HepG2 (cell line): ENCODE results near the gene CCDC59. TPM values are rescaled to one million over a fixed set of nuclear protein-coding genes. Genes with fewer than 3 reads are reported as not detected.
A peak's percentile ranks its signal among the peaks of the same experiment; 100 is the strongest.

ENCODE experiments used
- BCL6 ChIP-seq: IDR thresholded peaks from 2 replicates; pipeline ENCODE4 v1.6.1; 2016; ENCODE audit warnings: missing genetic modification reagents, missing compliant biosample characterization
- JUN ChIP-seq: sonication (generic); formaldehyde crosslinking; IDR thresholded peaks from 2 replicates; pipeline ENCODE4 v1.4.0; 2020; ENCODE audit warnings: mild to moderate bottlenecking, missing genetic modification reagents
- KAT2B ChIP-seq: fragments of 150-350 bp; IDR thresholded peaks from 2 replicates; pipeline ENCODE4 v1.6.1; 2014; ENCODE audit warnings: low read depth, low read length, borderline replicate concordance
- NFE2 ChIP-seq: sonication (generic); formaldehyde crosslinking; IDR thresholded peaks from 2 replicates; pipeline ENCODE4 v1.4.0; 2020; ENCODE audit warnings: missing genetic modification reagents
- TMF1 ChIP-seq: sonication (generic); formaldehyde crosslinking; IDR thresholded peaks from 2 replicates; pipeline ENCODE4 v1.8.1; 2022; ENCODE audit warnings: low read depth, missing genetic modification reagents
- ZFP37 ChIP-seq: sonication (generic); formaldehyde crosslinking; IDR thresholded peaks from 2 replicates; pipeline ENCODE4 v1.4.0; 2020; ENCODE audit warnings: missing genetic modification reagents, borderline replicate concordance
- ZMYM4 ChIP-seq: sonication (generic); formaldehyde crosslinking; IDR thresholded peaks from 2 replicates; pipeline ENCODE4 v1.8.1; 2023; ENCODE audit warnings: mild to moderate bottlenecking, missing genetic modification reagents
- ZSCAN22 ChIP-seq: sonication (generic); formaldehyde crosslinking; IDR thresholded peaks from 2 replicates; pipeline ENCODE4 v1.4.0; 2020; ENCODE audit warnings: mild to moderate bottlenecking, missing genetic modification reagents
- polyA plus RNA-seq, 8 experiments: library from polyadenylated mRNA; depleted of rRNA in 3 of 8; stranded (reverse) in 7 of 8; unstranded in 1 of 8; fragments of >200 nt; fragmentation: Illumina TruSeq in 4 of 8; extraction: Trizol in 4 of 8; gene quantifications; 2 replicates each; pipeline versions ENCODE4 v1.2.1 to v1.2.3, GENCODE V29; 2011 to 2016; ENCODE audit warnings: low read depth in 4 of 8, missing spikeins in 1 of 8, mixed read lengths in 1 of 8; ENCODE audit not compliant: insufficient read depth in 1 of 8
- total RNA-seq, 5 experiments: library from RNA; depleted of rRNA; stranded (reverse); fragments of >200 nt; fragmentation: Illumina TruSeq; extraction: Trizol; gene quantifications; 2 replicates each; pipeline ENCODE4 v1.2.3, GENCODE V29; 2016; ENCODE audit warnings: low read depth in 1 of 5
- TF ChIP-seq, protein P1 (sequence below): sonication (generic); formaldehyde crosslinking; IDR thresholded peaks from 2 replicates; pipeline ENCODE4 v1.4.0; 2020; ENCODE audit warnings: missing genetic modification reagents
- TF ChIP-seq, protein P2 (sequence below): sonication (generic); formaldehyde crosslinking; IDR thresholded peaks from 2 replicates; pipeline ENCODE4 v1.5.0; 2020; ENCODE audit warnings: missing genetic modification reagents
- TF ChIP-seq, protein P3 (sequence below): sonication (generic); formaldehyde crosslinking; IDR thresholded peaks from 2 replicates; pipeline ENCODE4 v1.9.0; 2021; ENCODE audit warnings: mild to moderate bottlenecking, missing genetic modification reagents

Gene CCDC59
- total and polyA plus RNA-seq, 2 of the 13 experiments (the other 11 are each of a cell fraction or from before 2014, with no cell fraction given), result 16.1 to 81.3 TPM

DNA sequence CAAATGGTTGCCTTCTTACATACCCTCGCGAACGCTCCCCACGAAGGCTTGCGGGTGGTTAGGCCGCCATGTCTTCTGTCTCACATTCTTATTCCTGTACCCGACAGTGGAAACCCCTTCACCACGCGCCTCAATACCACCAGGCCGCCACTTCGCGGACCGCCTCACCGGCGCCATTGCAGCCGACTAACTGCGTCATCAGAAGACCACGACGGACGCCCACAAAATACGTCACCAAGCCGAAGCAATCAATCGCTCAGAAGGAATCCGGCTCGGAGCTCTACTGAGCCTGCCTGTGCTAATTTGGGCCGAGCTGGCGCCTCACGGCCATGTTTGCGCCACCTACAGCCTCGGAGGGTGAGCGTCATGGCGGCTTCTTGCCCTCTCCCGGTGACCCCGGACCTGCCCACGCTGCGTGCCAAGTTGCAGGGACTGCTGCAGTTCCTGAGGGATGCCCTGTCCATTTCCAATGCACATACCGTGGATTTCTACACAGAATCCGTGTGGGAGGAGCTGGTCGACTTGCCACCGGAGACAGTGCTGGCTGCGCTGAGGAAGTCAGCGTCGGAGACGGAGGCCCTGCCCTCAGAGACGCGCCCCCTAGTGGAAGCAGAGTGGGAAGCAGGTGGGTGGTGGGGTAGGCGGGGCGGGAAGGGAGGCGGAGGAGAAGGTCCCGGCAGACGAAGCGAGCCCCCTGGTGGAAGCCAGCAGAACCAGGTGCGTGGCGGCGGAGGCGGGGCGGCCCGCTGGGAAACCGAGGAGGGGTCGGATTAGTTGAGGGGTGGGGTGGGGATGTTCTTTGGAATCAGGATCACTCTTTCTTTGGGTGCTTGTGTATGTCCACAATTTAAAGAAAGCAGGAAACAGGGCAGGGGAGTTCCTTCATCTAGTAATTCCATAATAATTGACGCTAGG is at the start of gene CCDC59, which contains the start of gene METTL25 (continued):
- TF ChIP-seq JUN (CRISPR knock-in tag), result peak; percentile 71
- no peak for TF ChIP-seq ZSCAN22
- TF ChIP-seq NFE2, result no peak
- TF ChIP-seq KAT2B, result no peak
- TF ChIP-seq, protein P1, sequence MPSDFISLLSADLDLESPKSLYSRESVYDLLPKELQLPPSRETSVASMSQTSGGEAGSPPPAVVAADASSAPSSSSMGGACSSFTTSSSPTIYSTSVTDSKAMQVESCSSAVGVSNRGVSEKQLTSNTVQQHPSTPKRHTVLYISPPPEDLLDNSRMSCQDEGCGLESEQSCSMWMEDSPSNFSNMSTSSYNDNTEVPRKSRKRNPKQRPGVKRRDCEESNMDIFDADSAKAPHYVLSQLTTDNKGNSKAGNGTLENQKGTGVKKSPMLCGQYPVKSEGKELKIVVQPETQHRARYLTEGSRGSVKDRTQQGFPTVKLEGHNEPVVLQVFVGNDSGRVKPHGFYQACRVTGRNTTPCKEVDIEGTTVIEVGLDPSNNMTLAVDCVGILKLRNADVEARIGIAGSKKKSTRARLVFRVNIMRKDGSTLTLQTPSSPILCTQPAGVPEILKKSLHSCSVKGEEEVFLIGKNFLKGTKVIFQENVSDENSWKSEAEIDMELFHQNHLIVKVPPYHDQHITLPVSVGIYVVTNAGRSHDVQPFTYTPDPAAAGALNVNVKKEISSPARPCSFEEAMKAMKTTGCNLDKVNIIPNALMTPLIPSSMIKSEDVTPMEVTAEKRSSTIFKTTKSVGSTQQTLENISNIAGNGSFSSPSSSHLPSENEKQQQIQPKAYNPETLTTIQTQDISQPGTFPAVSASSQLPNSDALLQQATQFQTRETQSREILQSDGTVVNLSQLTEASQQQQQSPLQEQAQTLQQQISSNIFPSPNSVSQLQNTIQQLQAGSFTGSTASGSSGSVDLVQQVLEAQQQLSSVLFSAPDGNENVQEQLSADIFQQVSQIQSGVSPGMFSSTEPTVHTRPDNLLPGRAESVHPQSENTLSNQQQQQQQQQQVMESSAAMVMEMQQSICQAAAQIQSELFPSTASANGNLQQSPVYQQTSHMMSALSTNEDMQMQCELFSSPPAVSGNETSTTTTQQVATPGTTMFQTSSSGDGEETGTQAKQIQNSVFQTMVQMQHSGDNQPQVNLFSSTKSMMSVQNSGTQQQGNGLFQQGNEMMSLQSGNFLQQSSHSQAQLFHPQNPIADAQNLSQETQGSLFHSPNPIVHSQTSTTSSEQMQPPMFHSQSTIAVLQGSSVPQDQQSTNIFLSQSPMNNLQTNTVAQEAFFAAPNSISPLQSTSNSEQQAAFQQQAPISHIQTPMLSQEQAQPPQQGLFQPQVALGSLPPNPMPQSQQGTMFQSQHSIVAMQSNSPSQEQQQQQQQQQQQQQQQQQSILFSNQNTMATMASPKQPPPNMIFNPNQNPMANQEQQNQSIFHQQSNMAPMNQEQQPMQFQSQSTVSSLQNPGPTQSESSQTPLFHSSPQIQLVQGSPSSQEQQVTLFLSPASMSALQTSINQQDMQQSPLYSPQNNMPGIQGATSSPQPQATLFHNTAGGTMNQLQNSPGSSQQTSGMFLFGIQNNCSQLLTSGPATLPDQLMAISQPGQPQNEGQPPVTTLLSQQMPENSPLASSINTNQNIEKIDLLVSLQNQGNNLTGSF, result 0 out of 2 replicates have a peak, but pooled peaks have one; percentile 46
- TF ChIP-seq TMF1, result no peak
- TF ChIP-seq BCL6 (CRISPR knock-in tag), result peak; percentile 54
- peak; percentile 69; the same call in 1 of the 2 replicates for TF ChIP-seq ZFP37 (CRISPR knock-in tag)
- TF ChIP-seq, protein P2, sequence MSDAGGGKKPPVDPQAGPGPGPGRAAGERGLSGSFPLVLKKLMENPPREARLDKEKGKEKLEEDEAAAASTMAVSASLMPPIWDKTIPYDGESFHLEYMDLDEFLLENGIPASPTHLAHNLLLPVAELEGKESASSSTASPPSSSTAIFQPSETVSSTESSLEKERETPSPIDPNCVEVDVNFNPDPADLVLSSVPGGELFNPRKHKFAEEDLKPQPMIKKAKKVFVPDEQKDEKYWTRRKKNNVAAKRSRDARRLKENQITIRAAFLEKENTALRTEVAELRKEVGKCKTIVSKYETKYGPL, result peak; percentile 70; the same call in 1 of the 2 replicates
- peak; percentile 100 for TF ChIP-seq ZMYM4 (CRISPR knock-in tag)
- TF ChIP-seq, protein P3, sequence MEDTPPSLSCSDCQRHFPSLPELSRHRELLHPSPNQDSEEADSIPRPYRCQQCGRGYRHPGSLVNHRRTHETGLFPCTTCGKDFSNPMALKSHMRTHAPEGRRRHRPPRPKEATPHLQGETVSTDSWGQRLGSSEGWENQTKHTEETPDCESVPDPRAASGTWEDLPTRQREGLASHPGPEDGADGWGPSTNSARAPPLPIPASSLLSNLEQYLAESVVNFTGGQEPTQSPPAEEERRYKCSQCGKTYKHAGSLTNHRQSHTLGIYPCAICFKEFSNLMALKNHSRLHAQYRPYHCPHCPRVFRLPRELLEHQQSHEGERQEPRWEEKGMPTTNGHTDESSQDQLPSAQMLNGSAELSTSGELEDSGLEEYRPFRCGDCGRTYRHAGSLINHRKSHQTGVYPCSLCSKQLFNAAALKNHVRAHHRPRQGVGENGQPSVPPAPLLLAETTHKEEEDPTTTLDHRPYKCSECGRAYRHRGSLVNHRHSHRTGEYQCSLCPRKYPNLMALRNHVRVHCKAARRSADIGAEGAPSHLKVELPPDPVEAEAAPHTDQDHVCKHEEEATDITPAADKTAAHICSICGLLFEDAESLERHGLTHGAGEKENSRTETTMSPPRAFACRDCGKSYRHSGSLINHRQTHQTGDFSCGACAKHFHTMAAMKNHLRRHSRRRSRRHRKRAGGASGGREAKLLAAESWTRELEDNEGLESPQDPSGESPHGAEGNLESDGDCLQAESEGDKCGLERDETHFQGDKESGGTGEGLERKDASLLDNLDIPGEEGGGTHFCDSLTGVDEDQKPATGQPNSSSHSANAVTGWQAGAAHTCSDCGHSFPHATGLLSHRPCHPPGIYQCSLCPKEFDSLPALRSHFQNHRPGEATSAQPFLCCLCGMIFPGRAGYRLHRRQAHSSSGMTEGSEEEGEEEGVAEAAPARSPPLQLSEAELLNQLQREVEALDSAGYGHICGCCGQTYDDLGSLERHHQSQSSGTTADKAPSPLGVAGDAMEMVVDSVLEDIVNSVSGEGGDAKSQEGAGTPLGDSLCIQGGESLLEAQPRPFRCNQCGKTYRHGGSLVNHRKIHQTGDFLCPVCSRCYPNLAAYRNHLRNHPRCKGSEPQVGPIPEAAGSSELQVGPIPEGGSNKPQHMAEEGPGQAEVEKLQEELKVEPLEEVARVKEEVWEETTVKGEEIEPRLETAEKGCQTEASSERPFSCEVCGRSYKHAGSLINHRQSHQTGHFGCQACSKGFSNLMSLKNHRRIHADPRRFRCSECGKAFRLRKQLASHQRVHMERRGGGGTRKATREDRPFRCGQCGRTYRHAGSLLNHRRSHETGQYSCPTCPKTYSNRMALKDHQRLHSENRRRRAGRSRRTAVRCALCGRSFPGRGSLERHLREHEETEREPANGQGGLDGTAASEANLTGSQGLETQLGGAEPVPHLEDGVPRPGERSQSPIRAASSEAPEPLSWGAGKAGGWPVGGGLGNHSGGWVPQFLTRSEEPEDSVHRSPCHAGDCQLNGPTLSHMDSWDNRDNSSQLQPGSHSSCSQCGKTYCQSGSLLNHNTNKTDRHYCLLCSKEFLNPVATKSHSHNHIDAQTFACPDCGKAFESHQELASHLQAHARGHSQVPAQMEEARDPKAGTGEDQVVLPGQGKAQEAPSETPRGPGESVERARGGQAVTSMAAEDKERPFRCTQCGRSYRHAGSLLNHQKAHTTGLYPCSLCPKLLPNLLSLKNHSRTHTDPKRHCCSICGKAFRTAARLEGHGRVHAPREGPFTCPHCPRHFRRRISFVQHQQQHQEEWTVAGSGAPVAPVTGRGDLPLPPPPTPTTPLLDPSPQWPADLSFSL (CRISPR knock-in tag), result no peak
